ENCODE measurements around the gene PDE4DIP.
"Not testable (repeated sequence)": the region's sequence is repeated elsewhere in the genome, so short reads cannot be mapped to it uniquely, and the experiment has no call there.

Gene PDE4DIP

DNA sequence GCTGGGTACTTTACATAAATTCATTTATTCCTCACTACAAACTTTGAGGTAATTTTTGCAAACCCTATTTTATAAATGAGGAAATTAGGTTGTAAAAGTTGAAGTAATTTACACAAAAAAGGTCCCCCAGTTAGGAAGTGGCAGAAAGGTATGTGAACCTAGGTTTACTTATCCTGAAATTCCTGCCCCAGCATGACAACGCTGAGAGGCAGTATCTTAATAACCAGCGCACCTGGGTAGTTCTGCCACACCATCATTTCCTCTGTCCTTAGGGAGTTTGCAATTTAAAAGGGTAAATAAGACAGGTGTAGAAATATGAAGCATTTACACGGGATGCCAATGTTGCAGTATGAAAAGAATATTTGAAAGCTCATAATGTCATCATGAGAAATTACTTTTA, 79.6 kb downstream of the PDE4DIP start:
- not testable (repeated sequence) for DNase-seq

DNA sequence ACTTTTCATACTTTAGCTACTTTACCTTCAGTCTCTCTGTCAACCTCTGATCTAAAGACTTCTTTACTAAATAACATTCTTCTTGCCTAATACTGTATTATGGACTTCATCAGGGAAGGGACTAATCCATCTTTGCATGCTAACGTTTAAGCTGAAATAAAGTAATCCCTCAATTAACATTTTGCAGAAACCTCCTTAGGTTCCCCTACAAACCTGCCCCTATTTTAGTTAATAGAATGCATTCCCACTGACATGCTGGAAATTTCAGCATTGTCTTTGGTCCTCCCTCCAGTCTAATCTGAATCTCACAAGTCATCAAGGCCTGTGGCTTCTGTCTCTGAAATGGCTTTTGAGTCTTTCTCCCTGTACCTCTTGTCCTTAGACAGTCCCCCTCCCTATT, 83.4 kb downstream of the PDE4DIP start:
- not testable (repeated sequence) for DNase-seq

DNA sequence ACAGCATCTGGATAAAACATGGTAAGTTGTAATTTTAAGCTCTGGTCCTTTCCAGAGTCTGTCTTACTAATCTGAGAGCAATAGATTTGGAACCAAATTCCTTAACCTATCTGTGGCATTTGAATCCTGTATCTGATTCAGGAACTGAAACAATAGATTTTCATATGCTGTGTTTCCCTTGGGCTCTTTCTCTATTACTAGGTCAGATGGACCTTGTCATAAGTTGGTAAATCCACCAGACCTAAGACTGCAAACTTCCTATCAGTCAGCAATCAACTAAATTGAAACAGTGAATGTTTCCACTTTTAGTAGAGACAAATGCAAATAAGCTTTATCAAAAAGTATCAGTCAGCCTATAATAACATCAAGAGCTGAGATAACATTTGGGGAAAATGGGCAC, 85.0 kb downstream of the PDE4DIP start:
- not testable (repeated sequence) for DNase-seq

DNA sequence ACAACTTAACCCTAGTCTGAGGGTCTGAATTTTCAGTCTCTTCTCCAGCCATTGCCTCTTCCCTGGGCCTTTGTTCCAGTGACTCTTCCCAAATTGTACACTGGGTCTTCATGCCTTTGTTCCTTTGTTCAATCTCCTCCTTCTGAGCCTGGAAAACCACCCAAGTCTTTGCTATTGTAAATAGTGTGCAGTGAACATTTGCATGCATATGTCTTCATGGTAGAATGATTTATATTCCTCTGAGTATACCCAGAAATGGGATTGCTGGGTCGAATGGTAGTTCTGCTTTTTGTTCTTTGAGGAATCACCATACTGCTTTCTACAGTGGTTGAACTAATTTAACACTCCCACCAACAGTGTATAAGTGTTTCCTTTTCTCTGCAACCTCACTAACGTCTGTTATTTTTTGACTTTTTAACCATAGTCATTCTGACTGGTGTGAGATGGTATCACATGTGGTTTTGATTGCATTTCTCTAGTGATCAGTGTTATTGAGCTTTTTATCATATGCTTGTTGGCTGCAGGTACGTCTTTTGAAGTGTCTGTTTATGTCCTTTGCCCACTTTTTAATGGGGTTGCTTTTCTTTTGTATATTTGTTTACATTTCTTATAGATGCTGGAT, 91.3 kb downstream of the PDE4DIP start:
- DNase-seq: not testable (repeated sequence)

DNA sequence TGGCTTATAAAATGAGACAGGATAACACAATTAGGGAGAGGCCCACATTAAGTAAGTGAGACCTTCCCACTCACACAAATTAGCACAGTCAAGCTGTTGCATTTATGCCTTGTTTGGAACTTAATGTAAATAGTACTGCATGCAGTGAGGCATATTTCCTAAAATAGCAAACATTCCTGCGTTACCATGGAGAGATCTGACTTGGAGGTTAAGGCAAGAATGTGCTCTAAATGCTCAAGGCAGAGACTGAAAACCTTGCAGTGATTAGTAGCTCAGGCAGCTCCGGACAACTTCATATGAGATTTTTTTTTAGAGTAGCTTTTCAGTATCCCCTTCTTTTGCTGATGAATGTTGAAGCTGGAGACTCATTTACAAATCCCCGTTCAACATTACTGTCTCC, 98.7 kb downstream of the PDE4DIP start:
- DNase-seq: not testable (repeated sequence)

DNA sequence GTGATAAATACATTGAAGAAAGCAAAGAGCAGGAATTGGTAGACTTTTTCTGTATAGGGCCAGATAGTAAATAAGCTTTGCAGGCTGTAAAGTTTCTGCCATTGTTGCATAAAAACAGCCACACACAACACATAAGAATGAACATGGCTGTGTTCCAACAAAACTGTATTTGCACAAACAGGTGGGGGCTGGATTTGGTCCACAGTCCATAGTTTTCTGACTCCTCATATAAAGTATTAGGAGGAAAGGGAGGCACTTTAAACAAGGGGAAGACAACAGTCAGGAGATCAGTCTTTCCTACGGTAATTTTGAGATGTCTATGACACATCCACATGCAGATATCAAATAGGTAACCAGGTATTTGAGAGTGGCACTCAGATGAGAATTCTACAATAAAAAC, 100.9 kb downstream of the PDE4DIP start:
- DNase-seq: not testable (repeated sequence)

DNA sequence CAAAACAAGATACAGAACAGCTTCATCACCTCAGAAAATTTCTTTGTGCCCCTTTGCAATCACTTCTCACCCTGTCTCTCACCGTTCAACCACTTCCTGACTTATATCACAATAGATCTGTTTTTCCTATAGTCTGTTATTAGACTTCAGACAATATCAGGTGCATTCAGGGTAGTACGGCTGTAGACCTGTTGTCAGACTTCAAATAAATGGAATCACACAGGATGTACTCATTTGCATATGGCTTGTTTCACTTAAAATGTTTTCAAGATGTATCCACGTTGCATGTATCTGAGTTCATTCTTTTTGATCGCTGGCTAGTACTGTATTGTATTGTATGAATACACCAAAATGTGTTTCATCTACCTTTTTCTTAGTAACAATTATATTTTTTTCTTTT, 104.5 kb downstream of the PDE4DIP start:
- peak in 1 of 2 donors; percentile 59 for DNase-seq

DNA sequence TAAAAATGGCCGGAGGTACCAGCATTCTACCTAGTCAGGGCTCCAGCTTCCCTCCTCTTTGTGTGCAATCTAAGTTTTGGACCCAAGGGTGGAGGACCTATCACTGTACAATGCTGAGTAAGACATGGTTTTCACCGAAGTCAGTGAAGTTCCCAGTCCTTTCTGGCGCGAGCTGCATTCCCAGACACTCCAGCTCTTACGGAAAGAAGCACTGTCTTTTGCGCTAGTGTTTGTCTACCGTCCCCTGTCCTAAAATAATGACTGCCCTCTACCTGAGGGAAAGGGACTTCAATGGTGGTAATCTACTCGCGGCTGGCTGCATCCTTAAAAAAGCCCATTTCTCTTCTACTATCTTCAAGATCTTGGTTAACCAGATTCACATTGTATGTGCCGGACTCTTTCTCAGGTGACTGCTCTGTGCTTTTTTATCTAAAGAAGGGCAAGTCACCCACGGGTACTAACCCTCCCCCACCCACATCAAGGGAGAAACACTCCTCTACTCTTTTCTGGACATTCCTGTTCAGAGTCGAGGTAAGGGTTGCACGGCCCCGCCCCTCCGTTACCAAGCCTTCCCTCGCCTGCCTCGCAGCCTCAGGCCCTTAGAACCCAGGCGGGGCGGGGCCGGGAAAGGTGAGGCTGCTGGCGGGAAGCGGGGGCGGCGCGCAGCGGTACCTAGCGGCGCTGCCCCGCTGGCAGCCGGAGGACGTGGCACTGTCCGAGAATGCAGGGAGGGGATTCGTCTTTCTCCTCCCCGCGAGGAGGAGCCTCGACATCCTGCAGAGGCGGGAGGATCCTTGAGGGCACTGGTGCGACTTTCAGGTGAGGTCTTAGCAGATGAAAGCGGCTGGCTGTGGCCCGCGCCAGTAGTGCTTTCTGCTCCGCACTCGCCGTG, 107.4 kb downstream of the PDE4DIP start:
- peak; percentile 74 to 78 for DNase-seq

DNA sequence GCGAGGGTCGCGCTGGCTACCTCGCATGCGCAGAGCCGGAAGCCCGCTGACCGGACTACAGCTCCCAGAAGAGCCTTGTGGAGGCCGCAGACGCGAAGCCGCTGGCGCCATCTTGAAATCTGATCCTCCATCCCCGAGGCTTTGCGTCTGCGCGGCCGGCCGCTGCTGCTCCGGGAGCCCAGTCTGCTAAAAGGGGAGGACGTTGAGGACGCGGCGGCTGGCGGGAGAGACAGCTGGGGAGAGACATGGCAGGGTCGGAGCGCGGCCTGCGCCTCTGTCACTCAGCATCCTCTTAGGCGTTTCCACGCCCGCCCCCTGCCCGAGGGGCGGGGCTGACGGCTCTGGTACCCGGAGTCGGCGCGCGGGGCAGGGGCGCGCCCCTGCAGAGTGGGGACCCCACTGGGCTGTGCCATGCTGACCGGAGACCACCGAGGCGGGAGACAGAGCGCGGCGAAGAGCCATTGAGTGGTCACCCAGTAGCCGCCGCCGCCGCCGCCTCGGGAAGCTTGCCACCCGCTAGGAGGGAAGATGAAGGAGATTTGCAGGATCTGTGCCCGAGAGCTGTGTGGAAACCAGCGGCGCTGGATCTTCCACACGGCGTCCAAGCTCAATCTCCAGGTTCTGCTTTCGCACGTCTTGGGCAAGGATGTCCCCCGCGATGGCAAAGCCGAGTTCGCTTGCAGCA, 108.2 kb downstream of the PDE4DIP start:
- DNase-seq: peak; percentile 77 to 80

DNA sequence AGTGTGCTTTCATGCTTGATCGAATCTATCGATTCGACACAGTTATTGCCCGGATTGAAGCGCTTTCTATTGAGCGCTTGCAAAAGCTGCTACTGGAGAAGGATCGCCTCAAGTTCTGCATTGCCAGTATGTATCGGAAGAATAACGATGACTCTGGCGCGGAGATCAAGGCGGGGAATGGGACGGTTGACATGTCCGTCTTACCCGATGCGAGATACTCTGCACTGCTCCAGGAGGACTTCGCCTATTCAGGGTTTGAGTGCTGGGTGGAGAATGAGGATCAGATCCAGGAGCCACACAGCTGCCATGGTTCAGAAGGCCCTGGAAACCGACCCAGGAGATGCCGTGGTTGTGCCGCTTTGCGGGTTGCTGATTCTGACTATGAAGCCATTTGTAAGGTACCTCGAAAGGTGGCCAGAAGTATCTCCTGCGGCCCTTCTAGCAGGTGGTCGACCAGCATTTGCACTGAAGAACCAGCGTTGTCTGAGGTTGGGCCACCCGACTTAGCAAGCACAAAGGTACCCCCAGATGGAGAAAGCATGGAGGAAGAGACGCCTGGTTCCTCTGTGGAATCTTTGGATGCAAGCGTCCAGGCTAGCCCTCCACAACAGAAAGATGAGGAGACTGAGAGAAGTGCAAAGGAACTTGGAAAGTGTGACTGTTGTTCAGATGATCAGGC, 108.8 kb downstream of the PDE4DIP start:
- peak in 1 of 2 donors; percentile 7 for DNase-seq

DNA sequence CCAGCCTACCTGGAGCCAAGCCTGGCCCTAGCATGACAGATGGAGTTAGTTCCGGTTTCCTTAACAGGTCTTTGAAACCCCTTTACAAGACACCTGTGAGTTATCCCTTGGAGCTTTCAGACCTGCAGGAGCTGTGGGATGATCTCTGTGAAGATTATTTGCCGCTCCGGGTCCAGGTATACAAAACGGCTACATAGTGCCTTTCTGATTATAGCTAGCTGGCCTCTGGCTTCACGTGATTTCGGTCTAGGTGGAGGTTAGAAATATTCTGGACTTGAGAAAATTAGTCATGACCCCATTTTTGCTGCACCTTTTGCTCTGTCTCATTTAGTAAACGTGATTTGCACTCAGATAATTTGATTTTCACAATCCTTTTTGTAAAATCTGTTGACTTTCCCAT, 109.5 kb downstream of the PDE4DIP start:
- not testable (repeated sequence) for DNase-seq

DNA sequence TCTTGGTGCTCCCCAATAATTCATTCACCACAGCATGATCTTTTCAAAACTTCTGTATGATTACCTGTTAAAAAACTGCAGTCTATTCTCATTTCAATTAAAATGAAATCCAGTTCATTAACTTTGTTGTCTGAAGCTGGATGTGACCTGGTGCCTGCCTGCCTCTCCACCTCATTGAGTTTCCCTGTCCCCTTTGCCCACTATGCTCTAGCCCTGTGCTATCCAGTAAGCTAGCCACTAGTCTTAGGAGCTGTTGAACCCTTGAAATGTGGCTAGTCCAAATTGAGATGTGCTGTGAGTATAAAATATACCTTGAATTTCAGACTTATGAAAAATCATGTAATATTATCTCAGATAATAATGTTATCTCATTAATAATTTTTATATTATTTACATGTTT, 114.1 kb downstream of the PDE4DIP start:
- DNase-seq: not testable (repeated sequence)

DNA sequence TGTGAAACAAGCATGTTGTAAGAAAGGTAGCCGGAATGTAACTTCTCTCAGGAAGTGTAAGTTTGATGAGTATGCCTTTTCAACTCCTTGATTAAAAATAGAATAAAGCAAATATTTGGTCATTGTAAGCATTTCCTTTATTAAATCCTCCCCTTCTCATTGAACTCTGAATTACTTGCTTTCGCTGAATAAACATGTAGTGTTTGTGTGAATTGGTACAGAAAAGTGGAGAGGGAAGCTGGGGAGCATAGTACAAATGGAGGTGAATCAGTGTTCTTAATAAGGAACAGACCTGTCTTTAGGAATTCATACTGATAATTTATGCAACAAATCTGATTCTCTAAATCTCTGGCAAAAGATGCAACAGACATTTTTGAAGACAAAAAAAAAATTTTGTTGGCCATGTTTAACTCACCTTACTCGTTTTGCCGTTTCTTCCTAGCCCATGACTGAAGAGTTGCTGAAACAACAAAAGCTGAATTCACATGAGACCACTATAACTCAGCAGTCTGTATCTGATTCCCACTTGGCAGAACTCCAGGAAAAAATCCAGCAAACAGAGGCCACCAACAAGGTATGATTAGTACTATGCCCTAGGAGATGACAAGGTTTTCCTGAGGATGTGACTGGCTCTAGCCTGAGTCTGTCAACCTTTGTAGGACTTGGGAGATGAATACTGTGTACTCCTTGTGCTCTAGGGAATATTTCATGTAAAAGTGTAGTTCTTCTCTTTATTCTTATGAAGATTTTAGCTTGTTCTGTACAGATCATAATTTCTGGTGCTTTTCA, 116.2 kb downstream of the PDE4DIP start:
- not testable (repeated sequence) for DNase-seq

DNA sequence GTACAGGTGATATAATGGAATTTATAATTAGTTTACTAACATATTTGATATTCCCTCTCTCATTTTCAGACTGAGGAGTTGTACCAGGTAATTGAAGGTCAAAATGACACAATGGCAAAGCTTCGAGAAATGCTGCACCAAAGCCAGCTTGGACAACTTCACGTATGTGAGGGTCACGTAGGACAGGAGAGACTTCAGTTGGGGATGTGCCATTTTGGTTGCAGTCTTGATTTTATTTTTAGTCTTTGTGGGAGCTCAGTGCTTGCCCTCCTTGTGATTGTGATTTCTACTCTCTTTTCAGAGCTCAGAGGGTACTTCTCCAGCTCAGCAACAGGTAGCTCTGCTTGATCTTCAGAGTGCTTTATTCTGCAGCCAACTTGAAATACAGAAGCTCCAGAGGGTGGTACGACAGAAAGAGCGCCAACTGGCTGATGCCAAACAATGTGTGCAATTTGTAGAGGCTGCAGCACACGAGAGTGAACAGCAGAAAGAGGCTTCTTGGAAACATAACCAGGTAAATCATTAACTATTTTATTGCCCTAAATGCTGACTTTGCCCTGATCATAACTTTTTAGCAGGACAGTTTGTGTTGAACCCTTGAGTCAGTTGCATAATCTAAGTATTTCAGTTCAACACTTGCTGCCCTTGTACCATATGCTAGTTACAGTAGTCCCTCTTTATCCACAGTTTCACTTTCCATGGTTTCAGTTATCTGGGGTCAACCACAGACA, 118.1 kb downstream of the PDE4DIP start:
- not testable (repeated sequence) for DNase-seq

DNA sequence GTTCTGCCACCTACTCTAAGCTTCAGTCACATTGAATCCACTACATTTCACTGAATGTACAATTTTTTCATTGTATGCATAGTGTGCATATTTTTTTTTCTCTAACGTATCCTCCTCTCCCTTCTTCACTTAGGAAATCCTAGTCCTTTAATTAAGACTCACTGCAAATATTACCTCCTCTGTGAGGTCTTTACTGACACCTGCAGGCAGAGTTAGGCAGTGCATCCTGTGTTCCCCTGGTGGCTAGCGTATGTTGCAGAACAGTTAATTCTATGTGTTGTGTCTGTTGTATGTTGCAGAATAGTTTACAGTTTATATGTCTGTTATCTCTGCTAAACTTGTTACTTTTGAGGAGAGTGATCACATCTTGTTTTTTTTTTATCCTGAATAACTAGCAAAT, 121.9 kb downstream of the PDE4DIP start:
- DNase-seq: not testable (repeated sequence)

DNA sequence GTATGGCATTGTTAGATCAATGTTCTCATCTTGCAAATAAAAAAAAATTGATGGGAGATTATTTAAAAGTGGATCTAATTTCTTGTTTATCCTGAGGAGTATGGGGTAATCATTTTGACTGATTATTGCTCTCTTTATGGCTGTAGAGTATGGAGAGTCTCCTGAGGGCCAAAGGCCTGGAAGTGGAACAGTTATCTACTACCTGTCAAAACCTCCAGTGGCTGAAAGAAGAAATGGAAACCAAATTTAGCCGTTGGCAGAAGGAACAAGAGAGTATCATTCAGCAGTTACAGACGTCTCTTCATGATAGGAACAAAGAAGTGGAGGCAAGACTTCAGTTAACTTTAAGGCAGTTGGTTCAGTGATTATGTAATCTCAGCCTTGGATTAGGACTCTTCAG, 123.4 kb downstream of the PDE4DIP start:
- not testable (repeated sequence) for DNase-seq

DNA sequence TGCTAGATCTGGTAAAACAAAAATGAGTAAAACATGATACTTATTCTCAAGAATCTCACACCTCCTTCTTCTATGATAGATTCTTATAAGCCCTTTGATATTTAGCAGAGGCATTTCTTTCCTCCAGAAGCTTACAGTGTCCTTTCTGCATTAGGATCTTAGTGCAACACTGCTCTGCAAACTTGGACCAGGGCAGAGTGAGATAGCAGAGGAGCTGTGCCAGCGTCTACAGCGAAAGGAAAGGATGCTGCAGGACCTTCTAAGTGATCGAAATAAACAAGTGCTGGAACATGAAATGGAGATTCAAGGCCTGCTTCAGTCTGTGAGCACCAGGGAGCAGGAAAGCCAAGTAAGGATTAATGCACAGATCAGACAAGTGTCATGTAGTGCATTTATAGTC, 124.5 kb downstream of the PDE4DIP start:
- not testable (repeated sequence) for DNase-seq

DNA sequence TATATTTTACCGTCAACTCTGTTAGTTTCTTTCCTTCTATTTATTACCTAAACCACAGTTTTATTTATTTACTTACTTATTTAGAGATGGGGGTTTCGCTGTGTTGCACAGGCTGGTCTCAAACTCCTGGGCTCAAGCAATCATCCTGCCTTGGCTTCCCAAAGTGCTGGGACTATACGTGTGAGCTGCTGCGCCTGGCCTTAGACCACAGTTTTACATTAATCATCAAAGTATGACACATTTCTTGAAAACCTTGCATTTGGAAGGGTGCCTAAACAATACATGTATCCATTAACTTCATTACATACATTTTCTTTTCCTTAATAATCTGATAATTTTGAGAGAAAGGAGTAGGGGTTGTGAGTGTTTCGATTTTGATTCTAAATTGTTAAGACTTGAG, 124.9 kb downstream of the PDE4DIP start:
- DNase-seq: not testable (repeated sequence)

DNA sequence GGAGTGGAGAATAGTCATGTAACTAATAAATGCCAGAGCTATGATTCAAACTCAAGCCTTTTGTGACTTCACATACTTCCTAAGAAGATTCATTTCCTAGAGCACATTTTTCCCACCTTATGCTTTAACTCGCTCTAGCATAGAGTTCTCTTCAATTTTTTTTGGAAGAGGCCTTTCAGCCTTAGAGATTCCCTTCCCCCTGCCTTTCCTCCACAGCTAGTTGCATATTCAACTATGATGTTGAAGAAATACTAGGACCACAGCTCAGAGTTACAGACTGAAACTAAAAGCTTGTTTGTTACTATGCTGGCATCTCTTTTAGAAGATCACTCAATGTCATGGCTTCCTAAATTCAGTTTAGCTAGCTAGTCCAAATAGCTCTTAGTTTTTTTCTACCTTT, 131.2 kb downstream of the PDE4DIP start:
- DNase-seq: not testable (repeated sequence)

DNA sequence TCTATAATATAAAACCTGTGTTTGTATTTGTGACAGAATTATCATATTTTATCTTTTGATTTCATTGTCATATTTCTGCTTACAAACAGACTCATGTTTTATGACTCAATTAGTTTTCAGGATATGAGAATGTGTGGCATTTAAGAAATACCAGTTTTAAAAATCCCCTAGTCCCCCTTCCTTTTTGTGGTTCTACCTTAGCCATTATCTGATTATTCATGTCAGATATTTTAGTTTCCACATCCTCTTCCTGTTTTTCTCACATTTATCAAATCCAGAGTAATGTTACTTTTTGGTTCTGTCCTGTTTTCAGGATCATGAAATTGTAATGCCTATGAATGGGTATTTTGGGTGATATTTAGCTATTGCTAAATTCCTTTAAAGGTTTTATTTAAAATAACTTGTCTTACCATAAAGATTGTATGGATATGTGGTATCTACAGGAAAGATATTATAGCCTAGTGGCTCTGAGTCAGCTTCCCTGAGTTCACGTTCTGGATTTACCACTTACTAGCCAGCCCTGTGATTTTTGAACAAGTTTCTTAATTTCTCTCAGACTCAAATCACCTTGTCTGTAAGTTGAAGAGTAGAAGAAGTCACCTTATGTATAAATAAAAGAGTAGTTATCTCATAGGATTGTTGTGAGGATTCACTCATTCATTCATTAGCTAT, 131.8 kb downstream of the PDE4DIP start:
- peak in 1 of 2 donors; percentile 27 for DNase-seq

DNA sequence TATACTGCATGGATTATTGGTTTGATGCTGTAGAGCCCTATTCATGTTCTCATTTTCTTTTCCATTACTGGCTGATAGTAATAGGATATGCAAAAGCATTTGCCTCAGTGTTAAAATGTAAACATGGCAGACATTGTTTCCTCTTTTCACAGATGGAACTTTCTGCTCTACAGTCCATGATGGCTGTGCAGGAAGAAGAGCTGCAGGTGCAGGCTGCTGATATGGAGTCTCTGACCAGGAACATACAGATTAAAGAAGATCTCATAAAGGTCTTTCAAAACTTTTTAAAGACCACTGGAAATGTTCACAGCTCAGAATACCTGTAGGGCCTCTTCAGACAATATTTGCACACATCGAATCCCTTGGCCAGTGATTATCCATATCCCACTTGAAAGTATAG, 133.6 kb downstream of the PDE4DIP start:
- not testable (repeated sequence) for DNase-seq
